AG09319 (cell line): Measurements from ENCODE around the gene ARHGAP33.
"Not testable (repeated sequence)": the region's sequence is repeated elsewhere in the genome, so short reads cannot be mapped to it uniquely, and the experiment has no call there.

Experiments used
- DNase-seq: peaks from one replicate; pipeline ENCODE4 v3.0.0-alpha.2; 2010; ENCODE audit warnings: low read depth; ENCODE audit errors: extremely low read depth
- TF ChIP-seq, protein P1 (sequence below): IDR thresholded peaks from 2 replicates; pipeline ENCODE4 v1.5.1; 2011; ENCODE audit warnings: low read depth, mild to moderate bottlenecking, inconsistent platforms, low read length, moderate library complexity

The ARHGAP33 gene

DNA sequence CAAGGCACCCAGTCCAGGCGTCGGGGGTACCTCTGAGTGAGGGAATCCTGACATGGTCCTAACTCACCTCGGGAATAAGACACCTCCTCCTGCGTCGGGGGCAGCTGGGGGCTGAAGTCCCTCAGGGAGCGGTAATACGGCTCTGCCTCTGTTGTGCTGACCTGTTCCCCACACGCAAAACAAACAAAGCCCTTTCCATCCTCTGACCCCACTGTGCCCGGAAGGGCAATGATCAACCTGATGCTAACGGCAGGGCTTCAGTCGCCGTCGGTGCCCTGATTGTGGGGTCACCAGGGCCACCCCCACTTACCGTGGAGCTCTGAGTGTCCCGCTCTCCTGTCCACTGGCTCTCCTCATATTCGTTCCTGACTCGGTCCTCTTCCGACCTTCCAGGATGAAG is 55.6 kb downstream of the ARHGAP33 start:
- TF ChIP-seq, protein P1, sequence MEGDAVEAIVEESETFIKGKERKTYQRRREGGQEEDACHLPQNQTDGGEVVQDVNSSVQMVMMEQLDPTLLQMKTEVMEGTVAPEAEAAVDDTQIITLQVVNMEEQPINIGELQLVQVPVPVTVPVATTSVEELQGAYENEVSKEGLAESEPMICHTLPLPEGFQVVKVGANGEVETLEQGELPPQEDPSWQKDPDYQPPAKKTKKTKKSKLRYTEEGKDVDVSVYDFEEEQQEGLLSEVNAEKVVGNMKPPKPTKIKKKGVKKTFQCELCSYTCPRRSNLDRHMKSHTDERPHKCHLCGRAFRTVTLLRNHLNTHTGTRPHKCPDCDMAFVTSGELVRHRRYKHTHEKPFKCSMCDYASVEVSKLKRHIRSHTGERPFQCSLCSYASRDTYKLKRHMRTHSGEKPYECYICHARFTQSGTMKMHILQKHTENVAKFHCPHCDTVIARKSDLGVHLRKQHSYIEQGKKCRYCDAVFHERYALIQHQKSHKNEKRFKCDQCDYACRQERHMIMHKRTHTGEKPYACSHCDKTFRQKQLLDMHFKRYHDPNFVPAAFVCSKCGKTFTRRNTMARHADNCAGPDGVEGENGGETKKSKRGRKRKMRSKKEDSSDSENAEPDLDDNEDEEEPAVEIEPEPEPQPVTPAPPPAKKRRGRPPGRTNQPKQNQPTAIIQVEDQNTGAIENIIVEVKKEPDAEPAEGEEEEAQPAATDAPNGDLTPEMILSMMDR, result no peak
- DNase-seq, result no peak

DNA sequence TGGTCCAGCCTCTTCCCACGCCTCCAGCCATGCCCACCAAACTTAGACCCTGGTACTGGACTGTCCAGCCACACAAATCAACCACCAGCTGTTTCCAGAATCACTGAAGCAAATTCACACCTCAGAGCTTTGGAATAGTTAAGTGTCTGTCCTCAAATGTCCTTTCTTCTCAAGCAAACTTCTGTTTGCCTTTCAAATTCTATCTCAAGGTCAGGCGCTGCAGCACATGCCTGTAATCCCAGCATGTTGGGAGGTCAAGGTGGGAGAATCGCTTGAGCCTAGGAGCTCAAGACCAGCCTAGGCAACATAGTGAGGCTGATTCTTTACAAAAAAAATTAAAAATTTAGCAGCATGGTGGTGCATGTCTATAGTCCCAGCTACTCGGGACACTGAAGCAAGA is 56.7 kb downstream of the ARHGAP33 start:
- TF ChIP-seq, protein P1, result no peak

DNA sequence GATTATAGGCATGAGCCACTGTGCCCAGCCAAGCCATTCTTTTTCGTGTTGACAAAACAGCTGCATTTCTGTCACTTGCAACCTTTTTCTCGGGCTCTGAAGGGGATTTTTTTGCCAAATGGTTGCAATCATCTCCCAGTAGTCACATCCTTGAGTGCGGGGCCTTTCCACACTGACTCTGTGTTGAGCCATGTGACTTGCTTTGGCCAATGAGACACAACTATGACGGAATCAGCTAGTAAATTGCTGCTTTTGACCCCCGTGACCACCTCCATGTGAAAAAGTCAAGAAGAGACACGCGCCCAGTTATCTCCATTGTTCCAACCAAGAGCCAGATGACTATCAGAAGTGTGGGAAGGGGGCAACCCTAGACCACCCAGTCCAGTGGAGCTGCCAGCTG is 58.6 kb downstream of the ARHGAP33 start:
- DNase-seq, result no peak
- TF ChIP-seq, protein P1, result no peak

More for the DNA sequence above, 56.7 kb downstream of the ARHGAP33 start:
- no peak for DNase-seq

DNA sequence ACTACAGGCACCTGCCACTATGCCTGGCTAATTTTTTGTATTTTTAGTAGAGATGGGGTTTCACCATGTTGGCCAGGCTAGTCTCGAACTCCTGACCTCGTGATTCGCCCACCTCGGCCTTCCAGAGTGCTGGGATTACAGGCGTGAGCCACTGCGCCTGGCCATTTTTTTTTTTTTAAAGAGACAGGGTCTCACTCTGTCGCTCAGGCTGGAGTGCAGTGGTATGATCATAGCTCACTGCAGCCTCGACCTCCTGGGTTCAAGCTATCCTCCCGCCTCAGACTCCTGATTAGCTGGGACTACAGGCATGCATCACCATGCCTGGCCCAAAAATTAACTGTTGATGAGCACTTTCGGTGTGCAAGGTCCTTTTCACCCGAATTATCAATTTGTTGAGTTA is 60.7 kb downstream of the ARHGAP33 start:
- not testable (repeated sequence) for DNase-seq
